Osteoblast (primary cell): Measurements from ENCODE around the gene POMT2. TPM values are rescaled to one million over a fixed set of nuclear protein-coding genes. Genes with fewer than 3 reads are reported as not detected.

Experiments used
- DNase-seq: peaks from one replicate; pipeline ENCODE4 v3.0.0; 2011; ENCODE audit warnings: low spot score, mixed read lengths; ENCODE audit not compliant: insufficient read length; ENCODE audit errors: missing footprints
- H2AFZ ChIP-seq: 2 replicates; pipeline ENCODE4 v1.6.0; 2011; ENCODE audit warnings: mild to moderate bottlenecking, low read length
- H3K27ac ChIP-seq: 2 replicates; pipeline ENCODE4 v1.5.1; 2011; ENCODE audit warnings: mild to moderate bottlenecking, low read depth, low read length, moderate library complexity
- H3K27me3 ChIP-seq: 2 replicates; pipeline ENCODE4 v1.6.0; 2012; ENCODE audit warnings: mild to moderate bottlenecking, control low read depth, inconsistent platforms, low read length, moderate library complexity; ENCODE audit not compliant: insufficient read depth
- H3K36me3 ChIP-seq: 2 replicates; pipeline ENCODE4 v1.5.1; 2011; ENCODE audit warnings: mild to moderate bottlenecking, low read length, control low read depth, moderate library complexity; ENCODE audit not compliant: insufficient read depth
- H3K4me1 ChIP-seq: 2 replicates; pipeline ENCODE4 v1.5.1; 2011; ENCODE audit warnings: mild to moderate bottlenecking, low read length, control low read depth, moderate library complexity; ENCODE audit not compliant: insufficient read depth
- H3K4me2 ChIP-seq: 2 replicates; pipeline ENCODE4 v1.6.0; 2011; ENCODE audit warnings: mild to moderate bottlenecking, low read length; ENCODE audit not compliant: insufficient read depth
- H3K4me3 ChIP-seq: fragments of 200-600 bp; sonication (generic); 3 replicates; pipeline ENCODE4 v1.5.1; 2012; ENCODE audit warnings: mild to moderate bottlenecking, low read length, inconsistent platforms; ENCODE audit not compliant: insufficient read depth
- H3K79me2 ChIP-seq: 2 replicates; pipeline ENCODE4 v1.6.0; 2012; ENCODE audit warnings: mild to moderate bottlenecking, low read length, control low read depth, inconsistent platforms; ENCODE audit not compliant: insufficient read depth
- H3K9me3 ChIP-seq: 2 replicates; pipeline ENCODE4 v1.5.1; 2011; ENCODE audit warnings: low read depth, low read length, control low read depth
- H4K20me1 ChIP-seq: 2 replicates; pipeline ENCODE4 v1.6.0; 2012; ENCODE audit warnings: mild to moderate bottlenecking, low read length, control low read depth; ENCODE audit not compliant: insufficient read depth
- CTCF ChIP-seq: IDR thresholded peaks from 2 replicates; pipeline ENCODE4 v1.5.1; 2011; ENCODE audit warnings: mild to moderate bottlenecking, low read depth, low read length, moderate library complexity; ENCODE audit errors: extremely low read depth
- total RNA-seq: library from RNA; depleted of rRNA; stranded (reverse); fragments of >200 nt; gene quantifications from 2 replicates; pipeline ENCODE4 v1.2.3, GENCODE V29; 2012

Gene POMT2
- total RNA-seq, 1 donor, result 11.6 TPM

DNA sequence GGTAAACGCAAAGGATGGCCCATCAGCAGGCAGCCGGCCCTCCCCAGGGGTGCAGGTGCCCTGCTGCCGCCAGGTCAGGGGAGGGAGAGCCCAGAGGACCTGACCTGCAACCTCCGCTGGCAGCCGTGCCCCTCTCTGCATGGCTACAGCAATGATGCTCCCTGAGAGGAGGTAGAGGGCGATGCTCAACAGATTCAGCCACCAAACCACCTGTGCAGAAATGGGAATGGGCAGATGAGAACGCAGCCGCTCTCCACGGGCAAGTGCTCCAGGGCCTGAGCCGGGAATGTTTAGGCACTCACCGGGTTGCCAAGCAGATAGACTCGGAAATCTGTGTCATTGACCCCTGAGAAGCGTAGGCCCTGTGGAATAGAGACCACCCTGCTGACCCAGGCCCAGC is 41.0 kb downstream of the POMT2 start:
- Histone ChIP-seq H2AFZ (no peak overlapping the region), H3K4me2 (no peak overlapping the region), H3K4me1 (no peaks in the 10 kb centered on the region), H3K4me3 (no peak overlapping the region), H3K36me3 (peaks cover 20% of the 10 kb centered on the region), H3K27me3 (no peaks in the 10 kb centered on the region), H3K27ac (no peak overlapping the region), H3K9me3 (no peaks in the 10 kb centered on the region), H3K79me2 (no peaks in the 10 kb centered on the region), H4K20me1 (no peaks in the 10 kb centered on the region)
- no peak for TF ChIP-seq CTCF
- peak; percentile 15 for DNase-seq

DNA sequence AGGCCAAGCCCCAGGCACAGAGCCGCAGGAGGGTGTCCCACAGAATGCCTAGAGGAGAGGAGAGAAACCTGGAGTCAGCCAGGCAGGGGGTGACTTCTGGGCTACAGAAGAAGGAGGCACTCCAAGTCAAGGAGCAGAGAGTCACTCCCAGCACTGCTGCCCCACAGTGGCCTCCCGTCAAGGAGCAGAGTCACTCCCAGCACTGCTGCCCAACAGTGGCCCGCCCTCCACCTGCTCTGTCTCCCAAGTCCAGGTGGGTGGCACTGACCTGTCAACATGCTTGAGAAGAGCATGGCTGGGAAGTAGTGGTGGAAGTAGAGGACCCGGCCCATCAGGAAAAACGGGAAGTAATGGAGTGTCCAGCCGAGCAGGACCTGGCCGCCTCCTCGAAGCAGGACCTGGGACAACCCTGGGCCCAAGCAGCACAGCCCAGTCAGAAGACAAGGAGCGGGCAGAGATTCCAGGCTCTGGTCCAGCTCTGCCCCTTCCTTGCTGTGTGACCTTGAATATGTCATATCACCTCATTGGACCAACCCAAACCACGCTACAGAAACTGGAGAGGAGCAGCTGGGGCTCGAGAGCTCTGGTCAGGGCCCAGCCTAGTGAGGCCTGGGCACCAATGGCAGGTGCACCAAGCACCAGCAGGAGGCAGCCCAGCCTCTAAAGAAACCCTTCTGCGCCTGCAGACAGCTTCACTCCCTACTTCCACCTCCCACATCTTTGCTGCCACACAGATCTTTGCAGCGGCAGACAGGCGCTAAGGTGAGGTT is 42.0 kb downstream of the POMT2 start:
- Histone ChIP-seq H4K20me1 (no peaks in the 10 kb centered on the region), H3K4me3 (no peak overlapping the region), H3K27ac (no peak overlapping the region), H3K4me2 (no peak overlapping the region), H3K4me1 (no peaks in the 10 kb centered on the region), H2AFZ (no peak overlapping the region), H3K36me3 (peaks cover 14% of the 10 kb centered on the region), H3K9me3 (no peaks in the 10 kb centered on the region), H3K79me2 (no peaks in the 10 kb centered on the region), H3K27me3 (no peaks in the 10 kb centered on the region)
- no peak for TF ChIP-seq CTCF
- peak; percentile 73 for DNase-seq

- no peaks in the 10 kb centered on the region for H3K4me1 ChIP-seq
- TF ChIP-seq CTCF, result no peak
- H4K20me1 ChIP-seq, result no peaks in the 10 kb centered on the region
- no peaks in the 10 kb centered on the region for H3K27me3 ChIP-seq
- no peaks in the 10 kb centered on the region for H3K9me3 ChIP-seq
- peaks cover 8% of the 10 kb centered on the region for H3K36me3 ChIP-seq
- H2AFZ ChIP-seq, result no peak overlapping the region
- H3K79me2 ChIP-seq, result no peaks in the 10 kb centered on the region
- no peak overlapping the region for H3K4me2 ChIP-seq
- no peak overlapping the region for H3K4me3 ChIP-seq
- H3K27ac ChIP-seq, result no peak overlapping the region
- DNase-seq, result peak; percentile 43
These were observed 43.7 kb downstream of the POMT2 start for GRCh38 chr14:77276959-77277358.

GRCh38 chr14:77276295-77276935 is 44.3 kb downstream of the POMT2 start:
- H2AFZ ChIP-seq, result no peak overlapping the region
- TF ChIP-seq CTCF, result no peak
- H3K4me1 ChIP-seq, result no peaks in the 10 kb centered on the region
- no peak overlapping the region for H3K4me2 ChIP-seq
- H3K9me3 ChIP-seq, result no peaks in the 10 kb centered on the region
- peaks cover 1% of the 10 kb centered on the region for H3K27me3 ChIP-seq
- no peak overlapping the region for H3K4me3 ChIP-seq
- H4K20me1 ChIP-seq, result no peaks in the 10 kb centered on the region
- DNase-seq, result peak; percentile 41
- H3K36me3 ChIP-seq, result peaks cover 8% of the 10 kb centered on the region
- H3K79me2 ChIP-seq, result no peaks in the 10 kb centered on the region
- no peak overlapping the region for H3K27ac ChIP-seq
